AG20443 (cell line): ENCODE results near the gene MTHFR.

Experiments used
- DNase-seq: peaks from one replicate; pipeline ENCODE4 v3.0.0; 2012; ENCODE audit warnings: low spot score, mixed read lengths

MTHFR gene

DNA sequence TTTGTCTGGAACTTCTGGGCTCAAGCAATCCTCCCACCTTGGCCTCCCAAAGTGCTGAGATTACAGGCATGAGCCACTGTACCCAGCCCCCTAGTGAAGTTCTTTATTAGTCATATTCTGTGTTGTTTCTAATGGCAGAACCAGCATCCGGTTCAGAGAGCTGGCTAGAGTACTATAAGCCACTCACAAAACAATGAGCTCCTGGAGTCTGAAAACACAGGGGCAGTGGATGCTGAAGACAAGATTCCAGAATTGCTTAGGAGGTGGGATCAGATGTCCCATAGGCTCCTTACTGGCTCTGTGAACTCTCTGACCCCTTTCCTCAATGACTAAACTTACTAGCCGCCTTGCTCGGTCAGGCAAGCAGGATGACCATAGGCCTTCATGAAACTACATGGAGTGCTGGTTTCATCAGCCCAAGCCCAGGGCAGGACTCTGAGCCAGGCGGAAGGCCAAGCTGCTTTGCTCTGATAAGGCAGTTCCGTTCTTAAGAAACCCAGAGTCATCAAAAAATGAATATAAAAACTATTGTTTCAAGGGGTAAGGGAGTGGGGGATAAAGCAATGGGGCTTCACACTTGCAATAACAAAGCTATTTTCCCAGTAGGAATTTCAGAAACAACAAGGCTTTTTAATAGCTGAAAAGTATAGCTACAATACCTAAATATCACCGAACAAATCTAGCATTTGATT lies 8.1 kb downstream of the MTHFR start:
- DNase-seq = no peak

DNA sequence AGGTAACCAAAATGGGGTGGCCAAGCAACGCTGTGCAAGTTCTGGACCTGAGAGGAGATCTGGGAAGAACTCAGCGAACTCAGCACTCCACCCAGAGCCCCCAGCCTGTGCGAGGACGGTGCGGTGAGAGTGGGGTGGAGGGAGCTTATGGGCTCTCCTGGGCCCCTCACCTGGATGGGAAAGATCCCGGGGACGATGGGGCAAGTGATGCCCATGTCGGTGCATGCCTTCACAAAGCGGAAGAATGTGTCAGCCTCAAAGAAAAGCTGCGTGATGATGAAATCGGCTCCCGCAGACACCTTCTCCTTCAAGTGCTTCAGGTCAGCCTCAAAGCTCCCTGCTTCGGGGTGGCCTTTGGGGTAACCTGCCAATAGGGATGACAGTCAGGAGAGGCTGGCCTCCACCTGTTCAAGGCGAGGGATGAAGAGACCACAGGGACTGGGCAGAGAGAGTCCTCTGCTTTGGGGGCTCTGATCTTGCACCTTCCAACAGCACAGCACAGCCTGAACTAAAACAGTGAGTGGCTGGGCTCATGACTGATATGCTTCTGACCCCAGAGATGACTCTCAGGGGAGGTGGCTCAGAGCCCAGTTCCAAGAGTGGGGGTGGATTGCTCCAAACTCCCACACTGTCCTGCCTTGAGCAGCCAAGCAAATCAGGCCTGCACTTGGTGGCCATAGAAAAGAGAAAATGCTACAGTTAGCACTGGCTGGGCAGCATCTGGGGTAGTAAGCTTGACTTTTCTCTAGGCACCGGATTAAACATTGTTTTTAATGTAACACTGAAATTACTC lies 9.5 kb downstream of the MTHFR start:
- DNase-seq = no peak

DNA sequence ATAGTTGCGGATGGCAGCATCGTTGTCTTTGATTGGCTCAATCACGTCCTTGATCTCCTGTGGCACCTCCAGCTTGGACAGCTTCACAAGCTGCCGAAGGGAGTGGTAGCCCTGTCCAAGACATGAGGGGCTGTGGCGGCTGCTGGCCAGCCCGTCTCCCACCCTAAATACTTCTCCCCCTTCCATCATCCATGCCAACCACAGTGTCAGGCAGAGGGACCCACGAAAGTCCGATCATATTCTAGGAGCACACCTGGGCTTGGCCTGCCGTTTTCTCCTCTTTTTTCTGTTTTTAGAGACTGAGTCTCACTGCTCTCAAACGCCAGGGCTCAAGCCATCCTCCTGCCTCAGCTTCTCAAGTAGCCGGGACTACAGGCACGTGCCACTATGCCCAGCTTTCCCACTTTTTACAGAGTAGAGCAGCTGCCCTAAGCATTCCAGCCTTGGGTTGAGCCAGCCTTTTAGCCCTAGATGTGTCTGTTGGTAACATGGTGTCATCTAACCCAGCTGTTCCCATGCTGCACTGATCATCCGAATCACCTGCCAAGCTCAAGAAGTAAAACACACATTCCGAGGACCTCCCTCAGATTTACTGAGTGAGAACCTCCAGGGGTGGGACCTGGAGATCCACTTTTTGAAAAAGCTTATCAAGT lies 10.4 kb downstream of the MTHFR start:
- DNase-seq = no peak

DNA sequence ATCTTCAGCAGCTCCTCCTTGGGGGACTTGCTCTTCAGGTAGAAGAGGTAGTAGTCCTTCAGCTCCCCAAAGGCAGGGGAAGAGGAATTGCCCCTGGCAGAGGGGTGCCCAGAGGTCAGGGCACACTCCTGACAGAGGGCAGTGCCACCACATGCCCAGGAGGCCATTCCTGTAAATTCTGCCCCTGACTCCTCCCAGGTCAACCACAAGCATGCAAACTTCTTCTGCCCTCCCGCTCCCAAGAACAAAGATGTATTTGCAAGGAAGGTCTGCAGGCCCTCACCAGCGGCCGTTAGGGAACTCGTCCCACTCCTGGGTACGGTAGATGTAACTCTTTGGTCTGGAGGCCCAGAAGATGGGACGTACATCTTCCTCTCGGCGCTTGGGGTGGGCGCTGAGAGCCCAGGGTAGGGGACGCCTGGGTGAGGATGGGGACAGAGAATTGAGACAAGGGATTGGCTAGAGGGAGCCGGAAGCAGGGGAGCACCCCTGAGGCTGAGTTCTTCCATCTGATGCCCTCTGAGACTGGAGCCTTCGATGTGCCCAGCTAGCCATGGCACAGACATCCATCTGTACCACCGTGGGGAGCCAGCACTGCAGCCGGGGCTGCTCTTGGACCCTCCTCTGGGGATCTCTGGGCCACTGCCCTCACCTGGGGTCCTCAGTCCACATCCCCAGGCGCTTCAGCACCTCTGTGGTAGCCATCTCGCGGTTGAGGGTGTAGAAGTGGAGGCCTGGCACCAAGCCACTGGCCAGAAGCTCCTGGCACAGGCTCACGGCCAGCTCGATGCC lies 11.1 kb downstream of the MTHFR start:
- no peak for DNase-seq

- DNase-seq = no peak
These were observed 11.9 kb downstream of the MTHFR start for GRCh38 chr1:11793819-11794218.

- DNase-seq = no peak
These were observed 13.7 kb downstream of the MTHFR start for GRCh38 chr1:11792106-11792505.

DNA sequence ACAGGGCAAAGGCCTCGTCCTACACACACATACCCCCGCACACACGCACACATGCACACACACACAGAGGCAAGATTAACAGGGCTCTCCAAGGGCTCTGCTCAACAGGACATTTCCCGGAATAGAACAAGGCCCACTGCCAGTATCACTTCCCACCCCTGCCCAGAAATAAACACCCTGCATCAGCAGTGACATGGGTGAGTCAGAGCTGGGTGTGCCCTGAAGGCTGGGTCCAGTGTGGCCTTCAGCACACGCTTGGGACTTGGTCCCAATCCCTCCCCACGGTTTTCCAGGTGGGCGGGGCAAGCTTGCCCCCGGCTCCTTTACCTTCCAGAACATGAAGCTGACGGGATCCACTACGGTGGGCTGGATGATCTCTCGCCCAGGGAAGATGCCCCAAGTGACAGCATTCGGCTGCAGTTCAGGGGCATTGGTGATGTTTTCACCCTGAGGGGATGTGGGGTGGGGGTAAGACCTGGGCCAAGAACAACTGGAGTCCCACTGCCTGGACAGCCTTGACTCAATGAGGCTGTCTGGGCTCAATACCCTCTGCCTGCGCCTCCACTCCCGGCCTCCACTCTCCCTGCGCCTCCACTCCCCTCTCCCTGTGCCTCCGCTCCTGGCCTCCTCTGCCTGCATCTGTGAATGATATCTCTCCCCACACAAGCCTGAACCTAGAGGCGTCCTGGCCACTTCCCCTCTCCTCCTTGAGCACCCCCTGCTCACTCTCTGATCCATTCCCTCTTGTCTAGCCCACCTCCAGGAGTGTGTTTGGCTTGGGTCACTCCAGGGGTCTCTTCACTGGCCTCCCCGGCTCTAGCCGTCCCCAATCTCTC lies 14.7 kb downstream of the MTHFR start:
- peak; percentile 96 for DNase-seq

- DNase-seq = no peak
These were observed 15.5 kb downstream of the MTHFR start for GRCh38 chr1:11790101-11790879.

DNA sequence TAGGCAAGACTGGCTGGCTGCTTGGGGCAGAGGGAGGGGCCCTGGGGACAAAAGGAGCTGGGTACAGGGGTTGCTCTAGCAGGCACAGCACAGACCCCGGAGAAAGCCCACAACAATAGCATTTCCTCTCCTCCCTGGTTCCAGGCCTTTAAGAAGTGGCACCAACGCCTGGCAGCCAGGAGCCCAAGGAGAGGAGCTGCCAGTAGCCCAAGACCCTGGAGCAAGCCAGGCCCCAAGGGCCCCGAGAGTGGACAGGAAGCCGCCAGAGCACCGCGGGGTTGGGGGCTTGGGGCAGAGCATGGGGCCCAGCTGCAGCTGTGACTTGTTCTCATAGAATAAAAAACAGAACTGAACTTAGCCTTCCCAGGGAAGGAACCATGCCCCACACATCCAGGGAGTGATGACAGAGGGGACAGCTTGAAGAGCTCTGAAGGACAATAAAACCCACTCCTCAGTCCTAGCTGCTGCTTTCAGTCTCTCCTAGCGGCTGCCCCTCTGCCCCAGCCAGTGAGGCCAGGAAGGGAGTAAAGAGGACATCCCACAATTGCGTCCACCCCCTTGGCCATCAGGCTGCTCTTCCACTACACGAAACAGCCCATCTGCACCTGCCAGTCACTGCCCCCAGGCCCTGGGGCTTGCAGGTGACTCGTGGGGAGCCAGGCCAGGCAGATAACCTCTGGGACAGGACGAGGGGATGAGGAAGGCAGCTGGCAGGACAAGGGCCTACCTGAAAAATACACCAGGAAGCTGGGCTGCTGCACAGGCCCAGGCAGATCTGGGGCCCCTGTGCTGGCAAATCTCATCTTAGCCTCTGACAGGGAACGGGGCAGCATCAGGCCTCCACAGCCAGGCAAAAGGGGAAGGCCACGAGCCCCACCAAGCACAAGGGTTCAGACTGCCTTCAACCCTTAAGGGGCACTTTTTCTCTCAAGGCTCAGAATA lies 16.4 kb downstream of the MTHFR start:
- DNase-seq = no peak

DNA sequence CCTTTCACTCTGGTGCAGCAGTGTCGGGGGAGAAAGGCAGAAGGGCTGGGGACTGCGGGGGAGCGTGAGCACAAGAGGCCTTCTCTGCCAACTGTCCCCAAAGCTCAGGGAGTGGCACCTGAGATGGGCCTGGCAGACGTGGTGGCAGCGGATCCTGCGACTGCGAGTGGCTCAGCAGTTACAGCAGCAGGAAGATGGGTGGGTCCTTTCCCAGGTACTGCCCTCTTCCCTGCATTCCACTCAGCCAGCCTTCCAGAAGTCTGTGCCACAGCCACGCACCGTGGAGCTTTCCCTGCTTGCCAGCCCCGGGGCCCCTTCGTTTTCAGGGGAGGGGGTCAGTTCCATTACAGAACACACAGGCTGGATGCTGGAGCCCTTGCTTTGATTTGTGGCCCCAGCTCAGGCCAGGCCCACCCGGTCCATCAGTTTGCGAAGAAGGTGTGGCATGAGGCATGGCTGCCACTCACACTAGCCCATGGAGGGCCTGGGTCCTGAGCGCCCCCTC lies 17.2 kb downstream of the MTHFR start:
- no peak for DNase-seq

DNA sequence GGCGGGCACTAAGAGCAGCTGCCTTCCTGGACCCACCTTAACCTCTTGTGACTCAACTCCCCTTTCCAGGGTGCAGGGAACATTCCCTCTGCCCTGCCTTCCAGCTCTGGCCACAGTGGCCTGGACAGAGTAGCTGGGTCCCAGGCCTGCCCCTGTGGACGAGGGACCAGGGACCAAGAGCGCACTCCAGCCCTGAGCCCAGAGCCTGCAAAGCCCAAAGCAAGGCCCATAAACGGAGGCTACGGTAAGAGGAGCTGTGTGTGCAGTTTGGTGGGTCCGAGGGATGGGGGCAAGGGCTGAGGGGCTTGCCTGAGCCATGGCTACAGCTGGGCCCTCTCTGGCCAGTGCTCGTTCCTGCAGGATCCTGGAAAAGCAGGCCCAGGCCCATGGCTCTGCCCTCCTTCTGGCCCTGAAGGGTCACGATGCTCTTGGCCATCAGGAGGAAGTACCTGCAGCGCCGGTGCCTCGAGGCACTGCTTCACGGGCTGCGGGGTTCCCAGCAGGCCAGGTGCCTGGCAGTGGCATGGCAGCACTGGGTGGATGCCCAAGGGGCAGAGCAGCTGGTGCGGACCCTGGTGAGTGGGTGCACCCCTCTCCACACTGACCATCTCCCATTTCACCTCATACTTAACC lies 17.8 kb downstream of the MTHFR start:
- no peak for DNase-seq

- peak; percentile 85 for DNase-seq
These were observed 18.4 kb downstream of the MTHFR start for GRCh38 chr1:11787251-11787803.

GRCh38 chr1:11786168-11786567 lies 19.6 kb downstream of the MTHFR start:
- no peak for DNase-seq

DNA sequence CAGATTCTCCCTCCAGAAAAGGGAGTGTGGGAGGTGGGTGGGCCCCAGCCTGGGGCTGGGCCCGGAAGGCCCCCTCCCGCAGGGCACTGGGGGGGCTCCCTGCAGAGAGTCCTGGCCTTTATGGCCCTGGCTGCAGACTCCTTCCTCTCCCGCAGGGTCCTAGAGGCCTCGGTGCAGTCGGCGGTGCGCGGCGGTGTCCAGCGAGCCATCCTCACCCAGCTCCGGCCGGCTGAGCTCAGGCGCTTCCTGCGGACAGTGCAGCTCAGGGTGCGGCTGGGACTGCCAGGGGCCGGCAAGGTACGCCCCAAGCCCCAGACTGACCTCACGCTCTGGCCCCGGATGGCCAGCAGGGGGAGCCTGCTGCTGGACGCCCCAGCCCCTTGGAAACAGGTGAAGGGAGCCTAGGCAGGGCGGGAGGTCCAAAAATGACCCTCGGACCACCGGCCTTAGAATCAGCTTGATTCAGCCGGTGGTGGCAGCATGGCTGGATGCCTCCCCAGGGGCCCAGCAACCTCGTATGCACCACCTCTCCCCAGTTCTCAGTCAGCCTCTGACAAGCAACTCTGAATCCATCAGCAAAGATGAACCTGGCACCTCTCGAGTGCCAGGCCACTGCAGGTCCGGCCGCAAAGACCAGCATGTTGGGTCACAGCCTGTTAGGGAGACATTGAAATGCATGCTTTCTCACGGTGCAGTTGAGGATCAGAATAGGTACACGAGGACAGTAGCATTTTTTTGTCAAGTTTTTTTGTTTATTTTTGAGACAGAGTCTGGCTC lies 20.6 kb downstream of the MTHFR start:
- peak; percentile 80 for DNase-seq

DNA sequence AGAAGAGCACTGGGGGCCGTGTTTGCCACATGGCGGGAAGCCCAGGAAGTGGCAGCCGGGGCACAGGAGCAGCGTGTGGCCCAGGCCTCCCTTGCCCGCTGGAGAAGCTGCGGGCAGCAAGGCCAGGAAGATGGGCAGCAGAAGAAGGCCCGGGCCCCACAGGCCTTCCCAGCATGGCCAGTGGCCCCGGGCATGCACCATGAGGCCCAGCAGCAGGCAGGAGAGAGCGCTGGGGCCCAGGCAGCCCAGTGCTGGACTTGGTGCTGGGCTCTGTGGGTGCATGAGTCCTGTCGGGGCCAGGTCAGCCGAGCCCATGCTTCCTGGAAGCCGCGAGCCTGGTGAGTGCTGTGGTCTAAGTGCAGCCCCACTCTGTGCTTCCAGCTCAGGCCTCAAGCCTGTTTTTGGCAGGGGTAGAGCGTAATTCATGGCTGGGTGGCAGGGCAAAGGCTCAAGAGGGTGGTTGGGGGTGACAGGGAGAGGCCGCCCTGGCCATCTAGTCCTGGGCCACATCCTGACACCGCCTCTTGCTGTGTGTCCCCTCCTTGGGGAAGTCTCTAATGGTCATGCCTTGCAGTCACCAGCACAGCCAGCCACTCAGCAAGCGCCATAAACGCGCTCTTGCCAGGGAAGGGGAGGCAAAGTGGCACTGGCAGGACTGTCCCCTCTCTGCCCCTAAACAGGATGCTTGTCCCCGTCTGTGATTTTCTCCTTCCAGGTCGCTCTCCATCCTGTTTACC lies 21.3 kb downstream of the MTHFR start:
- no peak for DNase-seq

- DNase-seq = no peak
These were observed 22.2 kb downstream of the MTHFR start for GRCh38 chr1:11783556-11783955.

DNA sequence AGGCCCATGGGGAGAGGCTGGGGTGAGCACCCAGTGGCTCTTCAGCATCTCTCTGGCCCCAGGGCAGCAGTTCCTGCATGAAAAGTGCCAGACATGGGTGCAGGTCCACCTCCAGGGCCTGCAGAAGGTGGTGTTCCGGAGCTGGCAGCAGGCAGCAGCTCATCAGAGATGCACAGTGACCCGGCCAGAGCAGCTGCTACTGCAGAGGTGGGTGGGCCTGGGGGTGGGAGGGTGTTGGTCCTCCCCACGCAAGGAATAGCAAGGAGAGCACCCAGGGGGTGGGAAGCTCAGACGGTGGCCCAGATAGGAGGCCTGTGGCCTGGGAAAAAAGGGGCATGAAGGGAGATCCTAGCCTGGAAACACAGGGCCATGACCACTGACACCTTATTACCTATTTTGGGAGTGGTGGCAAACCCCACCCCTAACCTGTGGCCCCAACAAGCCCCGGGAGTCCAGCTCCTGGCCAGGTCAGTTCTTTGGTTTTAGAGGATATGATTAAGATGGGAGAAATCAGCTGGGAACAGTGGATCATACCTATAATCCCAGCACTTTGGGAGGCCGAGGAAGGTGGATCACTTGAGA lies 23.5 kb downstream of the MTHFR start:
- no peak for DNase-seq
